Stimulated activated CD8-positive, alpha-beta memory T cell treated with anti-CD3 and anti-CD28 coated beads, Interleukin-12 subunit alpha, Interleukin-12 subunit beta, amount 100 ng/mL, for 24 hours (primary cell): ENCODE measurements around the gene CHRNE.
A peak's percentile ranks its signal among the peaks of the same experiment; 100 is the strongest.
"Not testable (repeated sequence)": the region's sequence is repeated elsewhere in the genome, so short reads cannot be mapped to it uniquely, and the experiment has no call there.

Experiments used
- DNase-seq: peaks from one replicate; pipeline ENCODE4 v3.0.0-alpha.2; 2020; ENCODE audit errors: extremely low read depth

Gene CHRNE

GRCh38 chr17:4939796-4940554, 37.1 kb upstream of the CHRNE start, which contains the start of the genes RNF167 and SLC25A11:
Gene RNF167 (plus strand): TSS chr17:4940268. CDS start chr17:4940910, 642 bp downstream.
Gene SLC25A11 (minus strand): TSS chr17:4940046. CDS start chr17:4939910, 136 bp downstream.
- DNase-seq = peak; percentile 84

- no peak for DNase-seq
These were observed 36.6 kb upstream of the CHRNE start for GRCh38 chr17:4939546-4939795.

- DNase-seq = no peak
These were observed 36.0 kb upstream of the CHRNE start for GRCh38 chr17:4938688-4939545.

- no peak for DNase-seq
These were observed 35.2 kb upstream of the CHRNE start for GRCh38 chr17:4938069-4938491.

GRCh38 chr17:4937553-4937952, 34.7 kb upstream of the CHRNE start:
- no peak for DNase-seq

GRCh38 chr17:4936436-4936835, 33.5 kb upstream of the CHRNE start:
- no peak for DNase-seq

- DNase-seq = no peak
These were observed 32.8 kb upstream of the CHRNE start for GRCh38 chr17:4935650-4936049.

- no peak for DNase-seq
These were observed 31.5 kb upstream of the CHRNE start for GRCh38 chr17:4934173-4934979.

GRCh38 chr17:4933646-4934045, 30.7 kb upstream of the CHRNE start:
- no peak for DNase-seq

- DNase-seq = no peak
These were observed 29.9 kb upstream of the CHRNE start for GRCh38 chr17:4932756-4933155.

- DNase-seq = no peak
These were observed 29.1 kb upstream of the CHRNE start, which contains the start of gene GP1BA for GRCh38 chr17:4931963-4932362. Gene GP1BA (plus strand): TSS chr17:4932277. CDS start chr17:4932605, 328 bp downstream.

GRCh38 chr17:4928881-4929280, 26.0 kb upstream of the CHRNE start:
- no peak for DNase-seq

- DNase-seq = not testable (repeated sequence)
These were observed 23.9 kb upstream of the CHRNE start for GRCh38 chr17:4926577-4927335.

GRCh38 chr17:4921320-4921719, 18.4 kb upstream of the CHRNE start:
- no peak for DNase-seq

GRCh38 chr17:4920351-4921048, 17.6 kb upstream of the CHRNE start:
- DNase-seq = no peak

GRCh38 chr17:4919511-4920047, 16.7 kb upstream of the CHRNE start:
- DNase-seq = no peak

GRCh38 chr17:4914551-4914950, 11.7 kb upstream of the CHRNE start:
- not testable (repeated sequence) for DNase-seq

GRCh38 chr17:4913994-4914393, 11.1 kb upstream of the CHRNE start:
- DNase-seq = no peak

- DNase-seq = no peak
These were observed 6.0 kb upstream of the CHRNE start for GRCh38 chr17:4908711-4909496.

- DNase-seq = no peak
These were observed 5.4 kb upstream of the CHRNE start for GRCh38 chr17:4908301-4908700.
